GM12801 (cell line): ENCODE results near the gene FOXS1.

Experiments used
- TF ChIP-seq, protein P1 (sequence below): IDR thresholded peaks from one replicate; pipeline ENCODE4 v1.5.1; 2011; ENCODE audit warnings: control low read depth; ENCODE audit not compliant: insufficient read length; ENCODE audit errors: extremely low read depth

The FOXS1 gene

DNA sequence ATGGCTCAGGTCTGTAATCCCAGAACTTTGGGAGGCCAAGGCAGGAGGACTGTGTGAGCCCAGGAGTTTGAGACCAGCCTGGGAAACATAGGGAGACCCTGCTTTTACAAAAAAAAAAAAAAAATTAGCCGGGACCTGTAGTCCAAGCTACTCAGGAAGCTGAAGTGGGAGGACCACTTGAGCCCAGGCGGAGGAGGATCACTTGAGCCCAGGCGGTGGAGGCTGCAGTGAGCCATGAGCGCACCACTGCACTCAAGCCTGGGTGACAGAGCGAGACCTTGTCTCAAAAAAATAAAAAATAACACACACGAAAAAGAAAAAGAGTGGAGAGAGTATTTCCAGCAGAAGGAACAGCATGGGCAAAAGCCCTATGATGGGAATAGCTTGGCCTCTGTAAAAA is 27.0 kb upstream of the FOXS1 start:
- TF ChIP-seq, protein P1, sequence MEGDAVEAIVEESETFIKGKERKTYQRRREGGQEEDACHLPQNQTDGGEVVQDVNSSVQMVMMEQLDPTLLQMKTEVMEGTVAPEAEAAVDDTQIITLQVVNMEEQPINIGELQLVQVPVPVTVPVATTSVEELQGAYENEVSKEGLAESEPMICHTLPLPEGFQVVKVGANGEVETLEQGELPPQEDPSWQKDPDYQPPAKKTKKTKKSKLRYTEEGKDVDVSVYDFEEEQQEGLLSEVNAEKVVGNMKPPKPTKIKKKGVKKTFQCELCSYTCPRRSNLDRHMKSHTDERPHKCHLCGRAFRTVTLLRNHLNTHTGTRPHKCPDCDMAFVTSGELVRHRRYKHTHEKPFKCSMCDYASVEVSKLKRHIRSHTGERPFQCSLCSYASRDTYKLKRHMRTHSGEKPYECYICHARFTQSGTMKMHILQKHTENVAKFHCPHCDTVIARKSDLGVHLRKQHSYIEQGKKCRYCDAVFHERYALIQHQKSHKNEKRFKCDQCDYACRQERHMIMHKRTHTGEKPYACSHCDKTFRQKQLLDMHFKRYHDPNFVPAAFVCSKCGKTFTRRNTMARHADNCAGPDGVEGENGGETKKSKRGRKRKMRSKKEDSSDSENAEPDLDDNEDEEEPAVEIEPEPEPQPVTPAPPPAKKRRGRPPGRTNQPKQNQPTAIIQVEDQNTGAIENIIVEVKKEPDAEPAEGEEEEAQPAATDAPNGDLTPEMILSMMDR = no peak

DNA sequence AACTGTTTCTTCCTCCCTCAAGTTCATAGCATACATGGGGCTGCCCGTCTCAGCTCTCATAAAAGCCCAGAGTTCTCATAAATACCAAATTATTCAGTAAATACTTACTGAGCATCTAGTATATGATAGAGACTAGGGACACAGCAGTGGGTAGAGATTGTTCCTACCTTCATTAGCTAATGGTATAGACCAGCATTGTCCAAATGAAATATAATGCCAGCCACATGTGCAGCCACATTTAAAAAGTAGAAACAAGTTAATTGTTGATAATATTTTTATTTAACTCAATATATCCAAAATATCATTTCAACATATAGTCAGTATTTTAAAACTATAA is 26.2 kb upstream of the FOXS1 start:
- TF ChIP-seq, protein P1 = no peak

DNA sequence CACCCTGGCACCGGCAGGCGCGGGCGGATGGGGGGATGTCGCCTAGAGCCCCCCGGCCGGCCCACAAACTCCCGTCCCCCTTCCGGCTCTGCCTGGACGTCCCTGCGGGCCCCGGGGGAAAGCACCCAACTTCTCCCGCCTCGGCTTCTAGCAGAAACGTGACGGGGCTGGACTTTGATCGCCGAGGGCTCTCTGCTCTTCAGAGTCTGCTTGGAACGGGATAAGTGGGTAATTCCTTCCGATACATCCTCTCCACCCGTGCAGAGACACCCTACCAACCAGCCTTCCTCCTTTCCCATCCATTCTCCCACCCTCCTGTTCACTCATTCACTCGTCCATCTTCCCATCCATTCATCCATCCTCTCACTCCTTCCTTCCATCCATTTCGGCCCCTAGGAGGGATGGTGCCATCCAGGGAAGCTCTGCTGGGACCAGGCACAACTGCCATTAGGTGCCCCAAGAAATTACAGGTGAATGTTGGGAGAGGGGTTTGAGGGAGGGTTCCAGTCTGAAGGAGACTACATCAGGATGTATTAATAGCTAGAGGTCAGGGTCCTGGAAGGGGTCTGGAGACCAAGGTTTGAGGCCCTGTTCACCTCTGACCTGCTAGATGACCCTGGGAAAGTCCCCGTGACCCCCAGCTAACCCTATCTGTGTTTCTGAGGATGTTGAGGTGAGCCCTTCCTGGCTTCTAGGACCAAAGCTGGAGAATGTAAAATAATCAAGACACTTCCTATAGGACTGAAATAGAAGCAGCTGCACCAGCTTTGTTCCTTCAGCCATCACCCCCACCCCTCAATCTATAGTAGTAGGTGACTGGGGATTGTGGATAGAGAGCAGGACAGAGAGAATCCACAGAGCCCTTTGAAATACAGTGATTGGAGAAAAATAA is 25.6 kb upstream of the FOXS1 start:
- TF ChIP-seq, protein P1 = no peak

DNA sequence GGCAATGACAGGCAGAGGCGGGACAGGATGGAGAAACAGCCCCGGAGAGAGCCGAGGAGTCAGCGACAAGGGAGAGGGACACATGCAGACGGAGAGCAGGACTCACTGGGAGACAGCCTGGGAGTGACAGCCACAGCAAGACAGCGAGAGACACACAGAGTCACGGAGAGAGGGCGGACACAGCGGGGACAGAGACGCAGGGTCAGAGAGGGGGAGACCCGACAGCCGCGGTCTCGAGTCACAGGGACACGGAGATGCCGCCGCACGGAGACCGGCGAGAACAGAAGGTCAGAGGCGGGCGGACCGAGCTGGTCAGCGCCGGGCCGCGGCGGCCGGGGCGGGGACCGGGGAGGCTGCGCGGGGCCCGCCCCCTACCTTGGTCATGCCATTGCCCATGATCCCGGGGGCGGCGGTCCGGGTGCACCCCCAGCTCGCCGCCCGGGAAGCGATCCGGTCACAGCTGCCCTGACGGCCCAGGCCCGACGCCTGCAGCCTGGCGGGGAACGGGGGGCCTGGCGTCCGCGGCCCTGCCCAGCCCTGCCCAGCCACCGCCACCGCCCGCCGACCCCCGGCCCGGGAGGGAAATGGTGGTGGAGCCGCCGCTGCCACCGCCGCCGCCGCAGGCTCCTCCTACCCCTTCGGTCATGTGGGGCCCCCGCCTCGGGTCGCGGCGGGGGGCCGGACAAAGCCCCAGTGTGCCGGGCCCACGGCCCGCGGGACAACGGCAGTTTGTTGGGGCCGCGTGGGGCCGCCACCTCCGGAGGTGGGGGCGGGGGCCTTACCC is 24.7 kb upstream of the FOXS1 start, which contains the start of the genes DUSP15 and TTLL9:
Gene DUSP15 (minus strand): TSS at position 586 of the 784 bp plus-strand sequence. CDS start 190 bp downstream, at position 396.
Gene TTLL9 (plus strand): TSS at position 693 of the 784 bp plus-strand sequence. CDS start 493 bp downstream, outside the sequence.
- TF ChIP-seq, protein P1 = no peak

DNA sequence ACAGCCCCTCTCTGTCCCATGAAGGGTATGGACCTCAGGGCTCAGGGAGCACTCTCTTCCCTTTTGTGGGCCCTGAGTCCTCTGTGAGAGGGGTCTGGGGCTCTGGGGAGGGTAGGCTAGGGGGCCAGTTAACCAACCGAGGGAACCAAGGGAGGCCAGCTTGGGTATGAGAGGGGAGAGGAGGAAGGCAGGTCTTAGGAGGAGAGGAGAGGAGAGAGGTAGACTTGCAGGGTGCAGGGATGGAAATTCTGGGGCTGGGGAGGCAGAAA is 24.2 kb upstream of the FOXS1 start:
- TF ChIP-seq, protein P1 = no peak

DNA sequence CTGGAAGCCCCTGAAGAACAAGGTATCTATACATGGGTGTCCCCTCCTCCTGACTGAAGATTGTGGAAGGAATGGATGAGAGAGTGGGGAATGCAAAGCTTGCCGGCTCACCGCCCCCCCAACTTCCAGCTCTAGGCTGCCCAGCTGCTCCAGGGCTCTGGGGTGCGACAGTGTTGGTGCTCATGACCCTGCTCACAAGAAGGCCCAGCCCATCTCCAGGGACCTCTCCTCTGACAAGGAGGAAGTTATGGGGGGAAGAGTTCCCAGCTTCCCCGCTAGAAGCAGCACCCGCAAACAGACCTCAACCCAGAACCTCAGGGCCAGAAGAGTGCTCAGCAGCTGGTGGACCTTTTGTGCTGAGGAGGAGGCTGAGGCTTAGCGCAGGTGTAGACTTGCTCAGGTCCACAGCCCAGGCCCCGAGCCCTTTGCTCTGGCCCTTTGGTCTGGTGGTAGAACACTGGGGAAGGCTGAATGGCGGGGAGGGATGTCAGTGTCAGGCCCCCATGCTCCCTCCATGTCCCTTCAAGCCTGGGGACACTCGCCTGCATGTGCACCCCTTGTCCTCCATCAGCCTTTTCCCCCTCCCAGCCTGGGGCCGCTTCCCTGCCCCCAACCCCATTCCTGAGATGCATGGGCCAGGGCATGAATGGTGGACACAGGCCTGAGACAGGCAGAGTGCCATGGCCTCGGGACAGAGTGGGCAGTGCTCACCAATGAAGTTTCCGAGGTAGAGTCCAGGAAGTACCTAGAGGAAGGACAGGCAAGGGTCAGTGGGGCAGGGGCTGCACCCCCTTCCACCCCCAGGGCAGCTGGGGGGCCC is 23.7 kb upstream of the FOXS1 start:
- TF ChIP-seq, protein P1 = no peak

DNA sequence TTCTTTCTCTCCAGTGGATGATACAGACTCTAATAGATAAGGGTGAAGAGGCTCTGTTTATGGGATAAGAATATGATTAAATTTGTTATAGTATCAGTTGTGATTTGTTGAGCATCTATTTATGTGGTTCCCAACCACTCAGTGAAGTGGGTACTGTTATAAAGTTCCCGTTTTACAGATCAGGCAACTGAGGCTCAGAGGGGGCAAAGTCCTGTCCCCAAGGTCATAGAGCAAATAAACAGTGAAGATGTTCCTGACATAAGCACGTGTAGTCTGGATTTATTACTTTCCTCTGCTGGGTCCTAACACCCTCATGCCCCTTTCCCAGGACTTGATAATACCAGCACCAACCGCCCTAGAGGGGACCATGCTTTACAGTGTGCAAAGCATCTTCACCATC is 20.8 kb upstream of the FOXS1 start:
- TF ChIP-seq, protein P1 = no peak
